WERI-Rb-1 (cell line): ENCODE results near the gene MECP2.

Experiments
- DNase-seq: peaks from one replicate; pipeline ENCODE4 v3.0.0-alpha.2; 2020
- H3K27ac ChIP-seq: fragments of 250-450 bp; sonication (Bioruptor Pico); 2 replicates; pipeline ENCODE4 v1.5.1; 2020; ENCODE audit warnings: mild to moderate bottlenecking, moderate library complexity
- H3K27me3 ChIP-seq: fragments of 250-450 bp; sonication (Bioruptor Pico); 2 replicates; pipeline ENCODE4 v1.5.1; 2021; ENCODE audit warnings: mild to moderate bottlenecking, low read depth, moderate library complexity; ENCODE audit not compliant: insufficient read depth, severe bottlenecking
- H3K36me3 ChIP-seq: fragments of 250-450 bp; sonication (Bioruptor Pico); 2 replicates; pipeline ENCODE4 v1.5.1; 2020; ENCODE audit warnings: mild to moderate bottlenecking, moderate library complexity
- H3K4me3 ChIP-seq: 2 replicates; pipeline ENCODE4 v1.5.1; 2011; ENCODE audit warnings: low read depth, mild to moderate bottlenecking, control low read depth, low read length
- H3K9me3 ChIP-seq: fragments of 250-450 bp; sonication (Bioruptor Pico); 2 replicates; pipeline ENCODE4 v1.5.1; 2021; ENCODE audit warnings: mild to moderate bottlenecking, moderate library complexity; ENCODE audit not compliant: severe bottlenecking
- CTCF ChIP-seq: IDR thresholded peaks from 2 replicates; pipeline ENCODE4 v1.5.1; 2011; ENCODE audit warnings: low read depth, mild to moderate bottlenecking, control low read depth, inconsistent platforms, low read length

MECP2 gene

GRCh38 chrX:154117566-154117965 lies 20.0 kb upstream of the MECP2 start:
- Histone ChIP-seq H3K27ac (no peak overlapping the region), H3K27me3 (peaks cover 26% of the 10 kb centered on the region), H3K4me3 (no peak overlapping the region), H3K9me3 (peaks cover 22% of the 10 kb centered on the region), H3K36me3 (no peaks in the 10 kb centered on the region)
- no peak for DNase-seq
- TF ChIP-seq CTCF: no peak

- Histone ChIP-seq H3K27me3 (peaks cover 21% of the 10 kb centered on the region), H3K36me3 (no peaks in the 10 kb centered on the region), H3K27ac (no peak overlapping the region; the same call in 1 of the 2 replicates), H3K9me3 (peaks cover 22% of the 10 kb centered on the region), H3K4me3 (no peak overlapping the region)
- no peak for DNase-seq
- TF ChIP-seq CTCF: no peak
Measured at GRCh38 chrX:154116426-154117211, 19.1 kb upstream of the MECP2 start.

- Histone ChIP-seq H3K27me3 (peaks cover 15% of the 10 kb centered on the region), H3K4me3 (no peak overlapping the region), H3K27ac (no peak overlapping the region), H3K9me3 (peaks cover 17% of the 10 kb centered on the region), H3K36me3 (no peaks in the 10 kb centered on the region)
- DNase-seq: no peak
- no peak for TF ChIP-seq CTCF
Measured at GRCh38 chrX:154115750-154116149, 18.2 kb upstream of the MECP2 start.

- TF ChIP-seq CTCF: no peak
- H3K27me3 ChIP-seq: peaks cover 16% of the 10 kb centered on the region
- no peaks in the 10 kb centered on the region for H3K36me3 ChIP-seq
- peaks cover 12% of the 10 kb centered on the region for H3K9me3 ChIP-seq
- no peak for DNase-seq
- no peak overlapping the region for H3K27ac ChIP-seq
- H3K4me3 ChIP-seq: no peak overlapping the region
Measured at GRCh38 chrX:154115071-154115470, 17.6 kb upstream of the MECP2 start.

- no peak for TF ChIP-seq CTCF
Measured at GRCh38 chrX:154114652-154115051, 17.1 kb upstream of the MECP2 start.

GRCh38 chrX:154113729-154114128 lies 16.2 kb upstream of the MECP2 start:
- peaks cover 16% of the 10 kb centered on the region for H3K27me3 ChIP-seq
- no peak for DNase-seq
- no peak overlapping the region for H3K4me3 ChIP-seq
- no peak overlapping the region for H3K27ac ChIP-seq
- TF ChIP-seq CTCF: no peak
- no peaks in the 10 kb centered on the region for H3K36me3 ChIP-seq
- peaks cover 7% of the 10 kb centered on the region for H3K9me3 ChIP-seq

More at GRCh38 chrX:154114652-154115051, 17.1 kb upstream of the MECP2 start:
- Histone ChIP-seq H3K27me3 (peaks cover 16% of the 10 kb centered on the region), H3K27ac (no peak overlapping the region), H3K4me3 (no peak overlapping the region), H3K9me3 (peaks cover 8% of the 10 kb centered on the region), H3K36me3 (no peaks in the 10 kb centered on the region)
- no peak for DNase-seq
